ENCODE measurements around the gene ZNF445. TPM values are rescaled to one million over a fixed set of nuclear protein-coding genes. Genes with fewer than 3 reads are reported as not detected.

Gene ZNF445
- total RNA-seq, 2 donors from 2014 or later, result 18.4 to 21.6 TPM

GRCh38 chr3:44444437-44444836 is 33.0 kb downstream of the ZNF445 start:
- Mint-ChIP-seq H3K27ac (no peak overlapping the region), H3K36me3 (ENCODE audit: insufficient read depth in 2 of 2) (peaks cover 42 to 50% of the 10 kb centered on the region in 2 donors), H3K4me3 (no peak overlapping the region), H3K9me3 (peaks cover 8 to 11% of the 10 kb centered on the region in 2 donors), H3K4me1 (ENCODE audit: low read depth) (peaks cover 59% of the 10 kb centered on the region), H3K27me3 (ENCODE audit: low read depth) (no peaks in the 10 kb centered on the region)
- DNase-seq (no peak), ATAC-seq (replicated peaks in 1 of 2) (no peak)

DNA sequence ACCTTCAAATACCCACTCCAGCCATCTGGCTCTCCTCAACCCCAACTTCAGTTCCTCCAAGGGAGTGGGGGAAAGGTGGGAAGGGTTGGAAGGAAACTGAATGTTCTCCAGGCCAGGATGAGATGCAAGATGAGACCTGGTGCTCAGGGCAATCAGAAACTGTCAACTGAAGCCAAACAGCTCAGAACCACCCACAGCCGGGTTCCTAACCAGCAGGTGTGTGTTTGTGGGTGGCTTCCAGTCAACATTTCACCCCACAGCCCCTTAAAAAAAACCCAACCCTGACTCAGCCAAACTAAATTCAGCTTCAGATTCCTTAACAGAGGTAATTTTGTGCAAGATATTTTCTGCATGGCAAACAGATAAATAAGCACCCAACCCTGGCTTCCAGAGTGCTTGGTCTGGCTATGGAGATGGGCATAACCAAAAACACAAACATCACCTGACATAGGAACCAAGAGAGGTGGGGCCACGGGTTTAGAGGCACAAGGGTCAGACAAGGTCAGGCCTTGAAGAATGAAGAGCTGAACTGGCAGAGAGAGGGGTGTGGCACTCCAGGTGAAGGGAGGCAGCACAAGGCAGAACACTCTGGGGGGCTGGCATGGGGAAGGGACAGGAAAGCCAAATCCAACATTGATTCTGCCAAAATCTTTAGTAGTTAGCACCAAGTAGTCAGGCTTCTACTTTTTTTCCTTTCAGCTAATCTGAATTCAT is 34.7 kb downstream of the ZNF445 start:
- peak overlapping the region; percentile 15 to 43 for H3K4me3 Mint-ChIP-seq
- ATAC-seq (replicated peaks in 1 of 2), result peak; percentile 34 to 35

DNA sequence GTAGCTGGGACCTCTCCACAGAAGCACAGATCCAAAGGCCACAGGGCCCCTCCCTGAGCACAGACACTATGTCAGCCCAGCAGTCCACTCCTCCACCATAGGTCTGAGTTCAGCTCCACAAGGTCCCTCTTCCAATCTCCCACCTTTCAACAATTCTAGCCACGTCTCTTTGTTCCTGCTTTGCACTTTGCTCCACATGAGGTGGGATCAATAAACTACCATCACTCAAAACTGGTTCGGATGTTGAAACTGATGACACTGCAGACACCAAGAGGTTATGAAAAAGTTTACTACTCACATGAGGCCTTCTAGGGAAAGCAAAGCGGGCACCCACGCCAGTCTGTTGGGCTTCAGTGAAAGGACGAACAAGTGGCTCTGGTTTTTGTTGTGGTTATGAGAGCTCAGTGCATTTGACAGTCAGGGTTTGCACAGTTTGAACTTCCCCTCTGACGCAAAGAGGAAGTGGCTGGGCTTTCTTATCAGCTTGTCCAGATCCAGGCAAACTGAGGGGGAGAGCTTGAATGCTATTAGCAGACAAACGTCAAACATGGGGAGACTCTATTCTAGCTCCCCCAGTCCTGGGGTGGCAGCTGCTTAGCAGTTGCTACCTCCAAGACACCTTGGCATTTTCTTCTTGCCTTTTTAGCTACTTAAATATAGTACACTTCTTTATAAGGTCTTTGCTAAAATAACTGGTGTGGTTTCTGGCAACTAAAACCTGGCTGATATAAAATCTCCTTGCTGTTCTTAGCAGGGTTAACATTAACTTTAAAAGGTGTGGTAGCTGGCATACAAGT is 37.8 kb downstream of the ZNF445 start:
- DNase-seq (peak; percentile 80 to 82), ATAC-seq (replicated peaks in 1 of 2) (peak; percentile 96)
- no peaks in the 10 kb centered on the region for H3K27me3 Mint-ChIP-seq (ENCODE audit: low read depth)
- peaks cover 0 to 2% of the 10 kb centered on the region in 2 donors for H3K9me3 Mint-ChIP-seq
- H3K27ac Mint-ChIP-seq, result peak overlapping the region; percentile 51
- peaks cover 11 to 17% of the 10 kb centered on the region in 2 donors for H3K36me3 Mint-ChIP-seq (ENCODE audit: insufficient read depth in 2 of 2)
- peak overlapping the region; percentile 68 for H3K4me3 Mint-ChIP-seq
- peaks cover 54% of the 10 kb centered on the region for H3K4me1 Mint-ChIP-seq (ENCODE audit: low read depth)

More for the DNA sequence above, 34.7 kb downstream of the ZNF445 start:
- peaks cover 2% of the 10 kb centered on the region in 2 donors for H3K9me3 Mint-ChIP-seq
- H3K27ac Mint-ChIP-seq, result peak overlapping the region; percentile 84
- H3K36me3 Mint-ChIP-seq (ENCODE audit: insufficient read depth in 2 of 2), result peaks cover 27 to 34% of the 10 kb centered on the region in 2 donors
- no peaks in the 10 kb centered on the region for H3K27me3 Mint-ChIP-seq (ENCODE audit: low read depth)
- H3K4me1 Mint-ChIP-seq (ENCODE audit: low read depth), result peaks cover 61% of the 10 kb centered on the region
- DNase-seq, result peak; percentile 46 to 52

- H3K27ac Mint-ChIP-seq, result no peak overlapping the region
- no peak for ATAC-seq (replicated peaks in 1 of 2)
Measured at GRCh38 chr3:44437800-44438199, 39.7 kb downstream of the ZNF445 start.

DNA sequence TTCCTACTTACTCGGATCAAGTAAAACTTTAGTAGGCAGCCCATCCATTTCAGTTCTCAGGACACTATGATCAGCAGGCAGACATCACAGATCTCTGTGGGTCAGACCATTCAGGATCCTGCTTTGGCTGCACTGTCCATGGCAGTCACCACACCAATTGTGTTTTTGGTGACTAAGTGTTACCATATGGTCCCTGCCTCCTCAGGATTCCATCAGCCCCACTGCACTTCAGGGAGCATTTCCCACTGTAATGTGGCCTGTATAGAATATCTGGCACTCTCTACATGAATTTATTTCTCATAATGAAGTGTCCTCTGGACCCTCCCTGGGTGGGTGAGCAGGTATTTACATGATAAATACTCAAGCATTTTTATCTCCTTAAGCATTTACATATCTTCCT is 41.3 kb downstream of the ZNF445 start:
- peaks cover 0 to 2% of the 10 kb centered on the region in 2 donors for H3K9me3 Mint-ChIP-seq
- peaks cover 22% of the 10 kb centered on the region for H3K4me1 Mint-ChIP-seq (ENCODE audit: low read depth)
- H3K27ac Mint-ChIP-seq, result no peak overlapping the region
- ATAC-seq (replicated peaks in 1 of 2) (no peak), DNase-seq (no peak)
- H3K27me3 Mint-ChIP-seq (ENCODE audit: low read depth), result no peaks in the 10 kb centered on the region
- H3K4me3 Mint-ChIP-seq, result no peak overlapping the region
- peaks cover 4 to 5% of the 10 kb centered on the region in 2 donors for H3K36me3 Mint-ChIP-seq (ENCODE audit: insufficient read depth in 2 of 2)

More at GRCh38 chr3:44437800-44438199, 39.7 kb downstream of the ZNF445 start:
- H3K27me3 Mint-ChIP-seq (ENCODE audit: low read depth), result no peaks in the 10 kb centered on the region
- no peak overlapping the region for H3K4me3 Mint-ChIP-seq
- no peak for DNase-seq
- peaks cover 7 to 12% of the 10 kb centered on the region in 2 donors for H3K36me3 Mint-ChIP-seq (ENCODE audit: insufficient read depth in 2 of 2)
- peaks cover 38% of the 10 kb centered on the region for H3K4me1 Mint-ChIP-seq (ENCODE audit: low read depth)
- peaks cover 0 to 2% of the 10 kb centered on the region in 2 donors for H3K9me3 Mint-ChIP-seq

GRCh38 chr3:44434834-44435510 is 42.5 kb downstream of the ZNF445 start:
- no peak overlapping the region for H3K27ac Mint-ChIP-seq
- H3K27me3 Mint-ChIP-seq (ENCODE audit: low read depth), result no peaks in the 10 kb centered on the region
- peaks cover 9% of the 10 kb centered on the region for H3K4me1 Mint-ChIP-seq (ENCODE audit: low read depth)
- no peak overlapping the region for H3K4me3 Mint-ChIP-seq
- no peak for ATAC-seq (replicated peaks in 1 of 2)
- peaks cover 0 to 2% of the 10 kb centered on the region in 2 donors for H3K9me3 Mint-ChIP-seq
- no peak for DNase-seq
- peaks cover 2 to 3% of the 10 kb centered on the region in 2 donors for H3K36me3 Mint-ChIP-seq (ENCODE audit: insufficient read depth in 2 of 2)

DNA sequence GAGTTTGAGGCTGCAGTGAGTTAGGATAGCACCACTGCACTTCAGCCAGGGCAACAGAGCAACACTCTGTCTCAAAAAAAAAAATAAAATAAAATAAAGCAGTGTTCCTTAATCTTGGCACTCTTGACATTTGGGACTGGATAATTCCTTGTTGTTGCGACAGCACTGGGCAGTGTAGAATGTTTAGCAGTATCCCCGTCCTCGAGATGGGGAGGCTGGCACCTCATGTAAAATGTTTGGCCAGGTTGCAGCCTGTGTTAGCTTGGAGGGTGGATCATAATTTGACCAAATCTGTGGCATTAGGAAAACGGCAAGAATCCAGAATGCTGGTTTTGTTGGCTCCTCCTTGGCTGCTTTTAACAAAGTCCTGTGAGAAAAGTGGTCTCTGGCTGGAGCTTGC is 47.0 kb downstream of the ZNF445 start:
- no peak for ATAC-seq (replicated peaks in 1 of 2)
- no peaks in the 10 kb centered on the region for H3K4me1 Mint-ChIP-seq (ENCODE audit: low read depth)
- no peaks in the 10 kb centered on the region for H3K36me3 Mint-ChIP-seq (ENCODE audit: insufficient read depth in 2 of 2)
- H3K27ac Mint-ChIP-seq, result no peak overlapping the region
- H3K27me3 Mint-ChIP-seq (ENCODE audit: low read depth), result no peaks in the 10 kb centered on the region
- DNase-seq, result no peak
- H3K4me3 Mint-ChIP-seq, result no peak overlapping the region
- no peaks in the 10 kb centered on the region for H3K9me3 Mint-ChIP-seq

- no peaks in the 10 kb centered on the region for H3K27me3 Mint-ChIP-seq (ENCODE audit: low read depth)
- no peak overlapping the region for H3K27ac Mint-ChIP-seq
- ATAC-seq (replicated peaks in 1 of 2), result no peak
- H3K36me3 Mint-ChIP-seq (ENCODE audit: insufficient read depth in 2 of 2), result no peaks in the 10 kb centered on the region
- no peak overlapping the region for H3K4me3 Mint-ChIP-seq
- H3K9me3 Mint-ChIP-seq, result no peaks in the 10 kb centered on the region
- no peaks in the 10 kb centered on the region for H3K4me1 Mint-ChIP-seq (ENCODE audit: low read depth)
- no peak for DNase-seq
Measured at GRCh38 chr3:44429459-44429858, 48.0 kb downstream of the ZNF445 start.

DNA sequence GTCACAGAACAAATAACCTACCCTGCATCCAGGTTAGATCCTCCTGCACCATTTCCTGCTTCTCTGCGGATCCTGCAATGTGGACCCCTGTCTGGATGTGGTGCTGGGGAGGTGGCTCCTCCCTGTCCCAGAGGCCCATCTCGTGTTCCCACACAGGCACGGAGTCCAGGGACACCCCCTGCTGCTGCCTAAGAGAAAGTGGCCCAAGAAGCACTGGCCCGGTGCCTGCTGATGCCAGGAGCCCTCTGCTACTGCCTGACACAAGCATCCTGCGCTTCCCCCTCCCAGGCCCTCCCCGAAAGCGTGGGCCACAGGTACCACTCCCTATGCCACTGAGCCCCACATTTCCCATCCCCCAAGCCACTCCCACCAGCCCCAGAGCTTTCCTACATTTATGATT is 48.6 kb downstream of the ZNF445 start:
- DNase-seq (no peak), ATAC-seq (replicated peaks in 1 of 2) (no peak)
- no peak overlapping the region for H3K4me3 Mint-ChIP-seq
- no peaks in the 10 kb centered on the region for H3K27me3 Mint-ChIP-seq (ENCODE audit: low read depth)
- no peak overlapping the region for H3K27ac Mint-ChIP-seq
- H3K36me3 Mint-ChIP-seq (ENCODE audit: insufficient read depth in 2 of 2), result no peaks in the 10 kb centered on the region
- H3K9me3 Mint-ChIP-seq, result no peaks in the 10 kb centered on the region
- no peaks in the 10 kb centered on the region for H3K4me1 Mint-ChIP-seq (ENCODE audit: low read depth)

DNA sequence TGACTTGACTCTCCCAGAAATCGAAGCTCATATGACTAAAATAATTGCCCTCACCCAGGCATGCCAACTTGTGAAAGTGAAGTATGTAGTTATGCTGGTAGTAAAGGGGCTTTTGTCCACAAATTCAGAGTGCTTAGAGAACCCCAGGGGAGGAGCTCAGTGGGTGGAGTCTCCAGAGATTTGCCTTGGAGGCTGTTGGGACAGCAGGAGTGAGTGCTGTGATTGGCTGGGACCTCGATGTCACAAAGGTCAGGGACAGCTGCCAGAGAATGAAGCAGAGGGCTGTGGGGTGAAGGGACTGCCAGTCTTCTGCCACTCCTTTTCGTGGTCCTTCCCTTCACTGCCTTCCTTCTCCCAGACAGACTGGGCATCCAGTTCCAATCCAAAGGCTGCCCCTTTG is 49.8 kb downstream of the ZNF445 start:
- DNase-seq (no peak), ATAC-seq (replicated peaks in 1 of 2) (no peak)
- H3K4me3 Mint-ChIP-seq, result no peak overlapping the region
- no peaks in the 10 kb centered on the region for H3K27me3 Mint-ChIP-seq (ENCODE audit: low read depth)
- no peaks in the 10 kb centered on the region for H3K4me1 Mint-ChIP-seq (ENCODE audit: low read depth)
- H3K27ac Mint-ChIP-seq, result no peak overlapping the region
- no peaks in the 10 kb centered on the region for H3K9me3 Mint-ChIP-seq
- no peaks in the 10 kb centered on the region for H3K36me3 Mint-ChIP-seq (ENCODE audit: insufficient read depth in 2 of 2)

- no peak overlapping the region for H3K27ac Mint-ChIP-seq
- no peak overlapping the region for H3K4me3 Mint-ChIP-seq
- H3K4me1 Mint-ChIP-seq (ENCODE audit: low read depth), result no peaks in the 10 kb centered on the region
- H3K27me3 Mint-ChIP-seq (ENCODE audit: low read depth), result no peaks in the 10 kb centered on the region
- H3K36me3 Mint-ChIP-seq (ENCODE audit: insufficient read depth in 2 of 2), result no peaks in the 10 kb centered on the region
- ATAC-seq (replicated peaks in 1 of 2), result peak in 1 of 2 donors; percentile 19
- no peaks in the 10 kb centered on the region for H3K9me3 Mint-ChIP-seq
- no peak for DNase-seq
Measured at GRCh38 chr3:44424758-44425157, 52.7 kb downstream of the ZNF445 start.

- H3K27ac Mint-ChIP-seq, result no peak overlapping the region
- no peaks in the 10 kb centered on the region for H3K27me3 Mint-ChIP-seq (ENCODE audit: low read depth)
- DNase-seq, result no peak
Measured at GRCh38 chr3:44421280-44421679, 56.2 kb downstream of the ZNF445 start.

DNA sequence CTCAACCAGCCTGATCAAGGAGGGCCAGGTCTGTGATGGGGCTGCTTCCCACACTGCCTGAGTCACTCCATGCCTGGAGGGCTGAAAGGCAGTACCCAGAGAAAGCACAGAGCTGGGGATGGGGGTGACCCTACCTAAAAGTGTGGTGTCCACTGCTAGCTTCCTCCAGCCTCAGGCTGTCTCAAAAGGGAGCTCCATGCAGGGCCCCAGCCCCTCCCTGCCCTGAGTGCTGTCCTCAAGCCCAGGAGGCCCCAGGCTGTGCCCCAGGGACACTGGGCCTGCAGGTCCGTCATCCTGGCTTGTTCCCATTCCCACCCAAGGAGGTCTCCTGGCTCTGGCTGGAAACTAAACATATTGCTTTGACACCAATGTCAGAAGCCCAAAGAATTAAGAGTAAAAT is 56.8 kb downstream of the ZNF445 start:
- Mint-ChIP-seq H3K27me3 (ENCODE audit: low read depth) (no peaks in the 10 kb centered on the region), H3K27ac (no peak overlapping the region)

More at GRCh38 chr3:44421280-44421679, 56.2 kb downstream of the ZNF445 start:
- H3K36me3 Mint-ChIP-seq (ENCODE audit: insufficient read depth in 2 of 2), result no peaks in the 10 kb centered on the region
- no peak overlapping the region for H3K4me3 Mint-ChIP-seq
- no peaks in the 10 kb centered on the region for H3K9me3 Mint-ChIP-seq
- H3K4me1 Mint-ChIP-seq (ENCODE audit: low read depth), result no peaks in the 10 kb centered on the region
- no peak for ATAC-seq (replicated peaks in 1 of 2)

More for the DNA sequence above, 56.8 kb downstream of the ZNF445 start:
- Mint-ChIP-seq H3K9me3 (no peaks in the 10 kb centered on the region), H3K4me1 (ENCODE audit: low read depth) (no peaks in the 10 kb centered on the region), H3K36me3 (ENCODE audit: insufficient read depth in 2 of 2) (no peaks in the 10 kb centered on the region), H3K4me3 (no peak overlapping the region)
- DNase-seq (no peak), ATAC-seq (replicated peaks in 1 of 2) (no peak)

All from activated T-cell treated with anti-CD3 and anti-CD28 coated beads, Interleukin-2, amount 50 U/mL, for 72 hours (primary cell).